ENCODE measurements around the gene TEKT5.
"Not testable (repeated sequence)": the region's sequence is repeated elsewhere in the genome, so short reads cannot be mapped to it uniquely, and the experiment has no call there.

Gene TEKT5

DNA sequence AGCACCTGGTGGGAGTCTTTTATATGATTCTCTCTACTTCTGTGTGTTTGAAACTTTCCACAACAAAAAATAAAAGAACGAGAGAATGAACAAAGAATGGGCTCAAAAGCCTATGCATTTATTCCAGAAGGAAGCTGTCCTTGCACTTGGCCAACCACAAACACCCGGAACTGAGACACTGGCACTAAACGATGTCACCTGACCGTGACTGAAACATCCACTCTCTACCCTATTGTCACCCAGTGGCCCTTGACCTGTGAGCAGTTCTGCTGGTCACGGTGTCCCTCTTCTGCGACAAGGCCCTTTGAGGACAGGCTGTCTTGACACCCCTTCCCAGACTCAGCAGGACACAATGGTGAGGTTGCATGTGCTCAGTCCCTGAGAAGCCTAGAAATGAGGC, 56.6 kb downstream of the TEKT5 start:
- Histone ChIP-seq H3K4me1 (ENCODE audit: control insufficient read depth in 1 of 2, insufficient read depth in 2 of 2, low read length in 2 of 2) (peaks cover 0 to 3% of the 10 kb centered on the region in 2 donors), H3K9ac (ENCODE audit: low read depth in 1 of 2, low read length in 2 of 2) (no peak overlapping the region), H3K36me3 (ENCODE audit: control insufficient read depth in 1 of 2, insufficient read depth in 2 of 2, low read length in 2 of 2) (no peaks in the 10 kb centered on the region), H3K9me3 (ENCODE audit: control insufficient read depth in 1 of 2, low read length in 2 of 2) (no peaks in the 10 kb centered on the region), H3K4me3 (ENCODE audit: low read depth in 1 of 2, low read length in 2 of 2) (no peak overlapping the region), H3K27me3 (ENCODE audit: control insufficient read depth in 1 of 2, insufficient read depth in 2 of 2, low read length in 2 of 2) (peaks cover 0 to 4% of the 10 kb centered on the region in 2 donors), H3K27ac (ENCODE audit: low read depth, low read length) (no peak overlapping the region)

DNA sequence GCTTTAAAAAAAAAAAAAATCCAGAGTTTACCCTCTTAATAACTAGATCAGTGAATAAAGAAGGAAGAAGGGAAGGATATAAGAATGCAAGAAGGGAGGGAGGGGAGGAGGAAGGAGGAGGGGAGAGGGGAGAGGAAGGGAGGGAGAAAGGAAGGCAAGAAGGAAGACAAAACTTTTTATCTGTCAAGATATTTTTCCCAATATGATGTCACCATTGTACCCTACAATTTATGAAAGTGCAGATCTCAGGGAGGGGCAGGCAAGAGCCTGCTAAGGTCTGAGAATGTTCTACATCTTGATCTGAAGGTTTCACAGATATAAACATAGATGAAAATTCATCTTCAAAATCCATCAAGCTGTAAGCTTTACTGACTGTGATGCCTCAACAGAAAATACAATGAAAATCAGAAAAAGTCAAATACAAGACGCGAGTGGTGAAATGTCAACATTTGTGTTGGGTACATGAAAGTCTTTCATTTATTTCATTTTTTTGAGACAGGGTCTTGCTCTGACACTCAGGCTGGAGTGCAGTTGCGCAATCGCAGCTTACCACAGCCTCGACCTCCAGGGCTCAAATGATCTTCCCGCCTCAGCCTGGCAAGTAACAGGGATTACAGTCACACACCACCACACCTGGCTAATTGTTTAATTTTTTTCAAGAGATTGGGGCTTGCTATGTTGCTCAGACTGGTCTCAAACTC, 57.2 kb downstream of the TEKT5 start:
- peaks cover 0 to 4% of the 10 kb centered on the region in 2 donors for H3K27me3 ChIP-seq (ENCODE audit: control insufficient read depth in 1 of 2, insufficient read depth in 2 of 2, low read length in 2 of 2)
- no peak overlapping the region for H3K4me3 ChIP-seq (ENCODE audit: low read depth in 1 of 2, low read length in 2 of 2)
- H3K27ac ChIP-seq (ENCODE audit: low read depth, low read length): no peak overlapping the region
- peaks cover 0 to 3% of the 10 kb centered on the region in 2 donors for H3K4me1 ChIP-seq (ENCODE audit: control insufficient read depth in 1 of 2, insufficient read depth in 2 of 2, low read length in 2 of 2)
- H3K9me3 ChIP-seq (ENCODE audit: control insufficient read depth in 1 of 2, low read length in 2 of 2): no peaks in the 10 kb centered on the region
- no peak overlapping the region for H3K9ac ChIP-seq (ENCODE audit: low read depth in 1 of 2, low read length in 2 of 2)
- H3K36me3 ChIP-seq (ENCODE audit: control insufficient read depth in 1 of 2, insufficient read depth in 2 of 2, low read length in 2 of 2): no peaks in the 10 kb centered on the region

DNA sequence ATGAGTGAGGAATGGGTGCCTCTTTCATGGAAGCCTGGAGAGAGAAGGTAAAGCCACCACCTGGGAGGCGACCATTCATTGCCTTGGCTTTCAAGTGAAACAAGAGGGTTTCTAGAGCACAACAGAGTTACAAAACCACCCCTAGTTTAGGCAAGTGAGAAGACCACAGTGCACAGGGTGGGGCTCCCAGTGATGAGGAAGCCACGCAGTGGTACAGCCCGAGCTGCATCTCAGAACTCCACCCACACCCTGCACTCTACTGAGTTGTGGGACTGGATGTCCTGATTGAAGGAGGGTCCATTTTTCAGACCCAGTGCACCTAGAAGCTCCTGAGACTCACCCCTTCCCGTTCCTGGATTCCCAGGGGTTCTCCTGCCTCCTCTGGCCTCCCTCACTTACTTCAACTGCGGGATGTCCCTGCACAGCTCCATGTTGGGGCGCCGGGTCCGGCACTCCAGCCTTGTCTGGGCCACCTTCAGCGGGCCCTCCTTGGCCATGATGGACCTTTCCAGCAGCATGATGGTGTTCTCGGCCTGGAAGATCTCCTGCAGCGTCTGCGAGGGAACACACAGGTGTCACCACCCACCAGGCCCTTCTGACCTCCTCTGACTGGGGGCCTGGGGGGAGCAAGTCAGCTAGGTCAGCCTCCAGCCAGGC, 59.2 kb downstream of the TEKT5 start:
- Histone ChIP-seq H3K9me3 (ENCODE audit: control insufficient read depth in 1 of 2, low read length in 2 of 2) (no peaks in the 10 kb centered on the region), H3K9ac (ENCODE audit: low read depth in 1 of 2, low read length in 2 of 2) (no peak overlapping the region)

DNA sequence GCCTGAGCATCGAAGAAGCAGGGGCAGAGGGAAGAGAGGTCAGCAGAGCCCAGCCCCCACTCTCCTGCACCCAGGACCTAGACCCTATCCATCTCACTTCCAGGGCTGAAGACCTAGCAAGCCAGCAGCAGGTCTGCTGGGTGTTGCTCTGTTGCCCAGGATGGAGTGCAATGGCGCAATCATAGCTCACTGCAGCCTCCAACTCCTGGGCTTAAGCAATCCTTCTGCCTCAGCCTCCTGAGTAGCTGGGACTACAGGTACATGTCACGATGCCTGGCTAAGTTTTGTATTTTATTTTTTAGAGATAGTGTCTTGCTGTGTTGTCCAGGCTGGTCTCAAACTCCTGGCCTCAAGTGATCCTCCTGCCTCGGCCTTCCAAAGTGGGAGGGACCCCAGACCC, 61.3 kb downstream of the TEKT5 start:
- not testable (repeated sequence) for H3K4me1 ChIP-seq (ENCODE audit: control insufficient read depth in 1 of 2, insufficient read depth in 2 of 2, low read length in 2 of 2); H3K4me3 ChIP-seq (ENCODE audit: low read depth in 1 of 2, low read length in 2 of 2); H3K27me3 ChIP-seq (ENCODE audit: control insufficient read depth in 1 of 2, insufficient read depth in 2 of 2, low read length in 2 of 2); H3K36me3 ChIP-seq (ENCODE audit: control insufficient read depth in 1 of 2, insufficient read depth in 2 of 2, low read length in 2 of 2); H3K9ac ChIP-seq (ENCODE audit: low read depth in 1 of 2, low read length in 2 of 2); H3K9me3 ChIP-seq (ENCODE audit: control insufficient read depth in 1 of 2, low read length in 2 of 2); H3K27ac ChIP-seq (ENCODE audit: low read depth, low read length)

More for the DNA sequence above, 59.2 kb downstream of the TEKT5 start:
- Histone ChIP-seq H3K4me3 (ENCODE audit: low read depth in 1 of 2, low read length in 2 of 2) (no peak overlapping the region), H3K27me3 (ENCODE audit: control insufficient read depth in 1 of 2, insufficient read depth in 2 of 2, low read length in 2 of 2) (peaks cover 0 to 4% of the 10 kb centered on the region in 2 donors), H3K4me1 (ENCODE audit: control insufficient read depth in 1 of 2, insufficient read depth in 2 of 2, low read length in 2 of 2) (no peaks in the 10 kb centered on the region), H3K36me3 (ENCODE audit: control insufficient read depth in 1 of 2, insufficient read depth in 2 of 2, low read length in 2 of 2) (no peaks in the 10 kb centered on the region), H3K27ac (ENCODE audit: low read depth, low read length) (no peak overlapping the region)

DNA sequence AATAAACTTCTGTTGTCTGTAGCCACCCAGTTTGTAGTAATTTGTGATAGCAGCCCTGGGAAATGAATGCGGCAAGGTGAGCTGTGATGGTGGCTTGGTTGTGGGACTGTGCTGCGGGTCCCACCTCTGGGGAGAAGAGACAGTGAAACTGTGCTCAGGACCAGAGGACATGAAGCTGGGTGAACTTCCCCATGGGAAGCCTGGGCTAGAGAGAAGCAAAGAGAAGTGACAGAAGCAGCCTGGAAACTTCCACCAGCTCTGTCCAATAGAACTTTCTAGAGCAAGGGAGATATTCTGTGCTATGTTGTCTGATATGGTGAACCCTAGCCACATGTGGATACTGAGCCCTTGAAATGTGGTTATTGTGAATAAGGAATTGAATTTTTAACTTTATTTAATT, 62.8 kb downstream of the TEKT5 start:
- Histone ChIP-seq H3K27ac (ENCODE audit: low read depth, low read length) (no peak overlapping the region), H3K27me3 (ENCODE audit: control insufficient read depth in 1 of 2, insufficient read depth in 2 of 2, low read length in 2 of 2) (peaks cover 0 to 4% of the 10 kb centered on the region in 2 donors), H3K4me3 (ENCODE audit: low read depth in 1 of 2, low read length in 2 of 2) (no peak overlapping the region), H3K9ac (ENCODE audit: low read depth in 1 of 2, low read length in 2 of 2) (no peak overlapping the region), H3K4me1 (ENCODE audit: control insufficient read depth in 1 of 2, insufficient read depth in 2 of 2, low read length in 2 of 2) (peaks cover 3 to 8% of the 10 kb centered on the region in 2 donors), H3K9me3 (ENCODE audit: control insufficient read depth in 1 of 2, low read length in 2 of 2) (no peaks in the 10 kb centered on the region), H3K36me3 (ENCODE audit: control insufficient read depth in 1 of 2, insufficient read depth in 2 of 2, low read length in 2 of 2) (no peaks in the 10 kb centered on the region)

DNA sequence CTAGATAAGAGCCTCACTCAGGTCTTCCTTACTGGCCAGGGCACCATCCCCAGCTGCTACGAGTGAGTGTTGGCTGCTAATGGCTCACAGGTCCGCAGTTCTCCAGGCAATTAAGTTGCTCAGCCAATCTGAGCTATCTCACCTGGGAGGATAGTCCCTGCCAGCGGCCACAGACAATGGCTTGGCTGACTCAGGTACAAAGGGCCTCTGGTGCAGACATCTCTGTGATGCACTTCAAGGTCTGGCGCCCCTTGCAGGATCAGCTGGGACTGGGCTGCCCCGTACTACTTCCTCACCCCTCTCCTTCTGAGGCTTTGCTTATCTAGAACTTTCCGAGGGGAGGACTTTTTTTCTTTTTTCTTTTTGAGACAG, 65.2 kb downstream of the TEKT5 start:
- H3K9ac ChIP-seq (ENCODE audit: low read depth in 1 of 2, low read length in 2 of 2): no peak overlapping the region
- no peak overlapping the region for H3K27ac ChIP-seq (ENCODE audit: low read depth, low read length)
- no peaks in the 10 kb centered on the region for H3K9me3 ChIP-seq (ENCODE audit: control insufficient read depth in 1 of 2, low read length in 2 of 2)
- H3K4me1 ChIP-seq (ENCODE audit: control insufficient read depth in 1 of 2, insufficient read depth in 2 of 2, low read length in 2 of 2): peaks cover 6 to 8% of the 10 kb centered on the region in 2 donors
- no peak overlapping the region for H3K4me3 ChIP-seq (ENCODE audit: low read depth in 1 of 2, low read length in 2 of 2)
- no peaks in the 10 kb centered on the region for H3K36me3 ChIP-seq (ENCODE audit: control insufficient read depth in 1 of 2, insufficient read depth in 2 of 2, low read length in 2 of 2)
- H3K27me3 ChIP-seq (ENCODE audit: control insufficient read depth in 1 of 2, insufficient read depth in 2 of 2, low read length in 2 of 2): peaks cover 0 to 4% of the 10 kb centered on the region in 2 donors

DNA sequence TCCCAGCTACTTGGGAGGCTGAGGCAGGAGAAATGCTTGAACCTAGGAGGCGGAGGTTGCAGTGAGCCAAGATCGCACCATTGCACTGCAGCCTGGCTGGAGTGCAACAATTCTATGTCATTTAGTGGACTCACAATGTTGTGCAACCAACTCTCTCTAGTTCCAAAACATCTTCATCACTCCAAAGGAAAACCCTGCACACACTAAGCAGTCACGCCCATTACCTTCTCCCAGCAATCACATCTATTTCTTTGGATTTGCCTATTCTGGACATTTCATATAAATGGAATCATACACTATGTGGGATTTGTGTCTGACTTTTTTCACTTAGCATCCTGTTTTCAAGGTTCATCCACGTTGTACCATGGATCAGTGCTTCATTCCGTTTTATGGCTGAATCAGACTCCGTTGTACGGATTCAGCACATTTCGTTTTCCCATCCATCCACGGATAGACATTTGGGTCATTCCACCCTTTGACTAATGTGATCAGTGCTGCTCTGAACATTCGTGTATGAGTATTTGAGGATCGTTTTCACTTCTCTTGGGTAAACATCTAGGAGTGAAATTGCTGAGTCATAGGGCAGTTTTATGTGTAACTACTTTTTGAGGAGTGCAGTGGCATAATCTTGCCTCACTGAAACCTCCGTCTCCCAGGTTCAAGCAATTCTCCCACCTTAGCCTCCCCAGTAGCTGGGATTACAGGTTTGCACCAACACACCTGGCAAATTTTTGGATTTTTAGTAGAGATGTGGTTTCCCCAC, 69.0 kb downstream of the TEKT5 start:
- Histone ChIP-seq H3K4me1 (ENCODE audit: control insufficient read depth in 1 of 2, insufficient read depth in 2 of 2, low read length in 2 of 2) (peaks cover 6 to 16% of the 10 kb centered on the region in 2 donors), H3K4me3 (ENCODE audit: low read depth in 1 of 2, low read length in 2 of 2) (no peak overlapping the region), H3K36me3 (ENCODE audit: control insufficient read depth in 1 of 2, insufficient read depth in 2 of 2, low read length in 2 of 2) (no peaks in the 10 kb centered on the region), H3K27me3 (ENCODE audit: control insufficient read depth in 1 of 2, insufficient read depth in 2 of 2, low read length in 2 of 2) (no peaks in the 10 kb centered on the region), H3K9me3 (ENCODE audit: control insufficient read depth in 1 of 2, low read length in 2 of 2) (no peaks in the 10 kb centered on the region), H3K9ac (ENCODE audit: low read depth in 1 of 2, low read length in 2 of 2) (no peak overlapping the region), H3K27ac (ENCODE audit: low read depth, low read length) (no peak overlapping the region)

DNA sequence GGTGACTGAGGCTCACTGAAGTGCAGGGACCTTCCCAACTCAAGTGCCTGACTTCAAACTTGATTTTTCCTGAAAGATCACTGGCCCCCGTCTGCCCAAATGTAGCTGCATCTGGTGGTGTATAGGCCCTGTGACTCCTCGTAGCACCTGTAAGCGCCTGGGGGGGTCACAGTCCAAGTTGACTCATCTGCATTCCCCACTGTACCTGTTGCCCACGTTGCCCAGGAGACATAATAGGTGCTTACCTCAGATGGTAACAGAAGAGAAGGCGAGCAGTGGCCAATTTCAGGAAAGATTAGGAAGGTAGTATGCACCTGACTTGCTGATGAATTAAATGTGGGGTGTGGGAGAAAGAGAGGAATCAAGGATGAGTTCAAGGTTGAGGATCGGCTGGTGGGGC, 70.2 kb downstream of the TEKT5 start:
- Histone ChIP-seq H3K9ac (ENCODE audit: low read depth in 1 of 2, low read length in 2 of 2) (no peak overlapping the region), H3K27me3 (ENCODE audit: control insufficient read depth in 1 of 2, insufficient read depth in 2 of 2, low read length in 2 of 2) (no peaks in the 10 kb centered on the region), H3K36me3 (ENCODE audit: control insufficient read depth in 1 of 2, insufficient read depth in 2 of 2, low read length in 2 of 2) (no peaks in the 10 kb centered on the region), H3K9me3 (ENCODE audit: control insufficient read depth in 1 of 2, low read length in 2 of 2) (no peaks in the 10 kb centered on the region), H3K4me3 (ENCODE audit: low read depth in 1 of 2, low read length in 2 of 2) (no peak overlapping the region), H3K27ac (ENCODE audit: low read depth, low read length) (no peak overlapping the region), H3K4me1 (ENCODE audit: control insufficient read depth in 1 of 2, insufficient read depth in 2 of 2, low read length in 2 of 2) (peaks cover 9 to 16% of the 10 kb centered on the region in 2 donors)

DNA sequence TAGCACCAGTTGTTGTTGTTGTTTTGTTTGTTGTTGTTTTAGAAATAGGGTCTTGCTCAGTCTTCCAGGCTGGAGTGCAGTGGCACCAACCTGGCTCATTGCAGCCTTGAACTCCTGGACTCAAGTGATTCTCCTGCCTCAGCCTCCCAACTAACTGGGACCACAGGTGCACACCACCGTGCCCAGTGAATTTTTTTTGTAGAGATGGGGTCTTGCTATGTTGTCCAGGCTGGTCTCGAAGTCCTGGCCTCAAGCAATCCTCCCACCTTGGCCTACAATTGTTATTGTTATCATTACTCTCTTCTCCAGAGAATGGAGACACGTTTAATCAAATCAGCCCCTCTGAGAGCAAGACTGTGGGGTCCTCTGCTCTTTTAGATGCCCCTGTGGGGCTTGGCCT, 71.7 kb downstream of the TEKT5 start:
- Histone ChIP-seq H3K27me3 (ENCODE audit: control insufficient read depth in 1 of 2, insufficient read depth in 2 of 2, low read length in 2 of 2) (no peaks in the 10 kb centered on the region), H3K4me3 (ENCODE audit: low read depth in 1 of 2, low read length in 2 of 2) (no peak overlapping the region), H3K36me3 (ENCODE audit: control insufficient read depth in 1 of 2, insufficient read depth in 2 of 2, low read length in 2 of 2) (no peaks in the 10 kb centered on the region), H3K4me1 (ENCODE audit: control insufficient read depth in 1 of 2, insufficient read depth in 2 of 2, low read length in 2 of 2) (peaks cover 18 to 28% of the 10 kb centered on the region in 2 donors), H3K9me3 (ENCODE audit: control insufficient read depth in 1 of 2, low read length in 2 of 2) (no peaks in the 10 kb centered on the region), H3K9ac (ENCODE audit: low read depth in 1 of 2, low read length in 2 of 2) (no peak overlapping the region), H3K27ac (ENCODE audit: low read depth, low read length) (no peak overlapping the region)

Measured in duodenal mucosa (tissue), 2 donors.